GM18870 (cell line): Measurements from ENCODE around the gene SGK1.
"Not testable (repeated sequence)": the region's sequence is repeated elsewhere in the genome, so short reads cannot be mapped to it uniquely, and the experiment has no call there.

Experiments
- ATAC-seq: cut with Tn5 transposase; IDR thresholded peaks from one replicate; pipeline ENCODE4 v1.9.1; 2021; ENCODE audit warnings: moderate library complexity; ENCODE audit not compliant: unreplicated experiment

Gene SGK1

GRCh38 chr6:134256862-134257261 is 61.0 kb downstream of the SGK1 start:
- no peak for ATAC-seq

GRCh38 chr6:134255280-134255679 is 62.6 kb downstream of the SGK1 start:
- not testable (repeated sequence) for ATAC-seq

- ATAC-seq: no peak
Measured at GRCh38 chr6:134254118-134254517, 63.8 kb downstream of the SGK1 start.

- no peak for ATAC-seq
Measured at GRCh38 chr6:134253681-134254080, 64.2 kb downstream of the SGK1 start.

GRCh38 chr6:134251320-134251719 is 66.6 kb downstream of the SGK1 start:
- ATAC-seq: no peak

- no peak for ATAC-seq
Measured at GRCh38 chr6:134250776-134251175, 67.1 kb downstream of the SGK1 start.

- no peak for ATAC-seq
Measured at GRCh38 chr6:134249759-134250602, 67.9 kb downstream of the SGK1 start.

- no peak for ATAC-seq
Measured at GRCh38 chr6:134249239-134249758, 68.6 kb downstream of the SGK1 start.

GRCh38 chr6:134247844-134248580 is 69.9 kb downstream of the SGK1 start:
- ATAC-seq: no peak

- ATAC-seq: peak; percentile 96
Measured at GRCh38 chr6:134247231-134247833, 70.6 kb downstream of the SGK1 start.

GRCh38 chr6:134245706-134246105 is 72.2 kb downstream of the SGK1 start:
- ATAC-seq: no peak

GRCh38 chr6:134245041-134245440 is 72.9 kb downstream of the SGK1 start:
- ATAC-seq: no peak

GRCh38 chr6:134240665-134241431 is 77.1 kb downstream of the SGK1 start:
- ATAC-seq: no peak

GRCh38 chr6:134238960-134239795 is 78.7 kb downstream of the SGK1 start:
- ATAC-seq: no peak

- no peak for ATAC-seq
Measured at GRCh38 chr6:134238006-134238405, 79.9 kb downstream of the SGK1 start.

- peak; percentile 99 for ATAC-seq
Measured at GRCh38 chr6:134235937-134236751, 81.8 kb downstream of the SGK1 start.

GRCh38 chr6:134235334-134235733 is 82.6 kb downstream of the SGK1 start:
- ATAC-seq: not testable (repeated sequence)

GRCh38 chr6:134233180-134233955 is 84.5 kb downstream of the SGK1 start:
- ATAC-seq: no peak
